Measurements from ENCODE around the gene CIAO3.

DNA sequence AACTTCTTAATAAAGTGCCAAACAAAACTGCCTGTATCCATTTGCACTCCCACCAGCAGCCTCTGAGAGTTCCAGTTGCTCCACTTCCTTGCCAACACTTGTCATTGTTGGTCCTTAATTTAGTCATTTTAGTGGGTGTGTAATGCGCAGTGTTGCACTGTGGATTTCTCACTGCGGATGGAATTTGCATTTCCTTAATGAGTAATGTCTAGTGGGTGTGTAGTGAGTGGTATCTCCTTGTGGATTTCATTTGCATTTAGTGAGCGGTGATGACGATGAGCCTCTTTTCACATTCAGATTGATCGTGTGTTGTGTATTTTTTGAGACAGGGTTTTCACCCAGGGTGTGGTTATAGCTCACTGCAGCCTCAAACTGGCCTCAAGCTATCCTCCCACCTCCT is 15.6 kb upstream of the CIAO3 start:
- TF ChIP-seq ESRRG (CRISPR knock-in tag; IDR thresholded peaks at IDR 0.05) (no peak), ZFP30 (CRISPR knock-in tag; IDR thresholded peaks at IDR 0.05) (no peak)
- TF ChIP-seq, protein P1, sequence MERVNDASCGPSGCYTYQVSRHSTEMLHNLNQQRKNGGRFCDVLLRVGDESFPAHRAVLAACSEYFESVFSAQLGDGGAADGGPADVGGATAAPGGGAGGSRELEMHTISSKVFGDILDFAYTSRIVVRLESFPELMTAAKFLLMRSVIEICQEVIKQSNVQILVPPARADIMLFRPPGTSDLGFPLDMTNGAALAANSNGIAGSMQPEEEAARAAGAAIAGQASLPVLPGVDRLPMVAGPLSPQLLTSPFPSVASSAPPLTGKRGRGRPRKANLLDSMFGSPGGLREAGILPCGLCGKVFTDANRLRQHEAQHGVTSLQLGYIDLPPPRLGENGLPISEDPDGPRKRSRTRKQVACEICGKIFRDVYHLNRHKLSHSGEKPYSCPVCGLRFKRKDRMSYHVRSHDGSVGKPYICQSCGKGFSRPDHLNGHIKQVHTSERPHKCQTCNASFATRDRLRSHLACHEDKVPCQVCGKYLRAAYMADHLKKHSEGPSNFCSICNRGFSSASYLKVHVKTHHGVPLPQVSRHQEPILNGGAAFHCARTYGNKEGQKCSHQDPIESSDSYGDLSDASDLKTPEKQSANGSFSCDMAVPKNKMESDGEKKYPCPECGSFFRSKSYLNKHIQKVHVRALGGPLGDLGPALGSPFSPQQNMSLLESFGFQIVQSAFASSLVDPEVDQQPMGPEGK (CRISPR knock-in tag; IDR thresholded peaks at IDR 0.05; ENCODE audit: borderline replicate concordance): no peak
